Uterus (tissue), 2 donors: Measurements from ENCODE around the gene OR5H14.

Experiments
- CTCF ChIP-seq, 4 experiments: fragments of 200-600 bp in 2 of 4; fragments of 450-650 bp in 2 of 4; sonication (generic) in 2 of 4; IDR thresholded peaks; one replicate each; pipeline ENCODE4 v1.5.1; 2016 to 2019; ENCODE audit warnings: antibody characterized with exemption in 4 of 4, mild to moderate bottlenecking in 2 of 4, moderate library complexity in 1 of 4
- POLR2A ChIP-seq, 2 donors: fragments of 450-650 bp; IDR thresholded peaks; one replicate each; pipeline ENCODE4 v1.6.1; 2016; ENCODE audit warnings: antibody characterized with exemption in 2 of 2, mild to moderate bottlenecking in 1 of 2, moderate library complexity in 1 of 2

- TF ChIP-seq CTCF (IDR thresholded peaks at IDR 0.05) (no peak), POLR2A (IDR thresholded peaks at IDR 0.05) (no peak)
Measured at GRCh38 chr3:98172621-98173020, 25.3 kb downstream of the OR5H14 start.
